ENCODE measurements around the gene ARHGEF16. TPM values are rescaled to one million over a fixed set of nuclear protein-coding genes. Genes with fewer than 3 reads are reported as not detected.

ARHGEF16 gene
- total RNA-seq, 2 donors from 2014 or later = 0.16 TPM; not detected in 1

GRCh38 chr1:3417082-3417739 is 37.3 kb upstream of the ARHGEF16 start:
- Mint-ChIP-seq H3K27ac (no peak overlapping the region), H3K4me1 (no peaks in the 10 kb centered on the region), H3K4me3 (no peak overlapping the region), H3K27me3 (peaks cover 11% of the 10 kb centered on the region), H3K9me3 (no peaks in the 10 kb centered on the region), H3K36me3 (ENCODE audit: low read depth) (no peaks in the 10 kb centered on the region)
- no peak for ATAC-seq (replicated peaks)

GRCh38 chr1:3417934-3418333 is 36.5 kb upstream of the ARHGEF16 start:
- Mint-ChIP-seq H3K27me3 (peaks cover 13% of the 10 kb centered on the region), H3K4me1 (no peaks in the 10 kb centered on the region), H3K27ac (no peak overlapping the region), H3K9me3 (no peaks in the 10 kb centered on the region), H3K36me3 (ENCODE audit: low read depth) (no peaks in the 10 kb centered on the region), H3K4me3 (no peak overlapping the region)
- ATAC-seq (replicated peaks) = no peak

GRCh38 chr1:3418600-3418999 is 35.9 kb upstream of the ARHGEF16 start:
- Mint-ChIP-seq H3K4me1 (no peaks in the 10 kb centered on the region), H3K36me3 (ENCODE audit: low read depth) (no peaks in the 10 kb centered on the region), H3K9me3 (no peaks in the 10 kb centered on the region), H3K27me3 (peaks cover 13% of the 10 kb centered on the region), H3K4me3 (no peak overlapping the region), H3K27ac (no peak overlapping the region)
- no peak for ATAC-seq (replicated peaks)

DNA sequence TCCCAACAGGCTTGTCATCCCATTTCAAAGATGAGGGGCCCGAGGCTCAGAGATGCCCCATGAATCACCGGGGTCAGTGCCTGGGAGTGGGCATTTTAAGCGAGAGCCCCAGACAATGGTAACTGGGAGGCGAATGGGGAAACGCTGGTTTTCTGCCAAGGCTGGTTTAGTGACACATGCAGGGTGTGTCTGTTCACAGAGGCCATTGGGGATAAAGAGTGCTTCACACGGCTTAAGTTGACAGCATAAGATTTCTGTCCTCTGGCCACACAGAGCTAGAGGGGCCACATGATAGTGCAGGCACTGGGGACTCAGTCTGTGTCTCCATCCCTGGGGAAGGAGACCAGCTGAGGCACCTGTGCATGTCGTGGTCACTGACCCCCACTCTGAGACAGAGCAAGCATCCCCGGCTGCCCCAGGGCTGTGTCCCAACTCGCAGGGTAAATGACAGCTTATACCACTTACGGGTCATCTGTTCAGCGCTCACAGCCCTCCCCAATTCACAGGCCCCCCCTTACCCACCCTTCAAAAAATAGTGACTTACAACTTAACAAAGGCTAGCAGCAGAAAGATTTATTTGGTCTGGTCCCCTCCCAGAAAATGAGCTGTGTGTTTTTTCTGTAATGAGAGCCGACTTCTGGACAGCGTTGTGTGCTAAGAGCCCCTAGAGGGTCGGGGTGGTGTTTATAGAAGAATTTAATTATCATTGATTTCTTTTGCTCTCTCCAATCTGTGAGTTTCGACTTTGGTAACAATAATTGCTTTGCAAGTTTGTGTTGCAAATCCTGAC is 34.9 kb upstream of the ARHGEF16 start:
- no peaks in the 10 kb centered on the region for H3K4me1 Mint-ChIP-seq
- ATAC-seq (replicated peaks) = no peak
- H3K9me3 Mint-ChIP-seq = no peaks in the 10 kb centered on the region
- no peak overlapping the region for H3K4me3 Mint-ChIP-seq
- H3K27me3 Mint-ChIP-seq = peaks cover 13% of the 10 kb centered on the region
- H3K27ac Mint-ChIP-seq = no peak overlapping the region
- H3K36me3 Mint-ChIP-seq (ENCODE audit: low read depth) = no peaks in the 10 kb centered on the region

DNA sequence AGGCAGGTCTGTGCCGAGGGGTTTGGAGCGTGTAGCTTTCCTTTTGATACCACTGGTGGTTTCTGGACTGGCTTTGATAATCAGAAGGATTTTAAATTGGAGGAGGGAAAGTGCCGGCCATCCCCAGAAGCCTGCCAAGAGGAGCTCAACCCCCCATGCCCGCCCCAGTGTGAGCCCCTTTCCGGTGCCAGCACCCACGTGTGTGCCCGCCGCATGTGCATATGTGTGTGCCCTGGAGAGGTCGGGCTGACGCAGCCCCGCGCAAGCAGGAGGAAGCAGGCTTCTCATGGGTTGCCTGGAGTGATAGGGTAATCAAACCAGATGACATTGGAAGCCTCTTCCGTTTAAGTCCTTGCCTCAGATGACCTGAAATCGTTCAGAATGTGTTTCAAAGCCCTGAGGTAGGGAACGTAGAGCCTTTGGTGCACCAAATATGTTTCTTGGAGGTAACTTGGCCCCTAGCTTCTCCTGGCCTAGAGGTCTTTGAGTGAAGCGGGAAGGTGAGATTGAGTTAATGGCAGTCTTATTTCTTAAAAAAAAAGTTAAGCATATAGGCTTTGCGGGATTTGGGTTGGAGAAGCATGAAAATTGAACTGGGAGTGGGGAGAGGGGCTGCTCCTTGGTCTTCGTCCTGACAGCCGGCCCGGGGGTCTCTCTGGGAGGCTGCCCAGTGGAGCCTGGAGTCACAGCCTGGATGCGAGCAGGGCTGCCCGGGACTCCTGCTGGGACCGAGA is 34.1 kb upstream of the ARHGEF16 start:
- H3K27me3 Mint-ChIP-seq = peaks cover 13% of the 10 kb centered on the region
- no peaks in the 10 kb centered on the region for H3K4me1 Mint-ChIP-seq
- no peak for ATAC-seq (replicated peaks)
- no peak overlapping the region for H3K27ac Mint-ChIP-seq
- no peaks in the 10 kb centered on the region for H3K36me3 Mint-ChIP-seq (ENCODE audit: low read depth)
- no peaks in the 10 kb centered on the region for H3K9me3 Mint-ChIP-seq
- H3K4me3 Mint-ChIP-seq = no peak overlapping the region

DNA sequence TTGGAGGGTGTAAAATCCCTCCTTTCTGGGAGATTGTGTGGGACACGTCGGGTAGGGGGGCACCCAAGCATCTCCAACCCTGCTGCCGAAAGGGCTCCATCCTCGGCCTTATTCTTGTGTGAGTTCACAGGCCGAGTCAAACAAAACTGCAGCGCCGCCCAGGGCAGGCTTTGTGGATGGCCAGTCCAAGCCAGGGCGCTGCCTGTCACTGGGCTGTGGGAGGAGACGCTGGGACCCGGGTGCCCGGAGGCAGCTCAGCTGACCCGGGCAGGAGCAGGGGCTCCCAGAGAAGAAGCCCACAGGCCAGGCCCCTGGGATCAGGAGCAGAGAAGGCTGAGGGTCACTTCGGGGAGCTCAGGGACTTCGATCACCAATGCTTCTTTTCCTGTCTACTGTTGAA is 31.8 kb upstream of the ARHGEF16 start:
- H3K27ac Mint-ChIP-seq = no peak overlapping the region
- ATAC-seq (replicated peaks) = no peak

DNA sequence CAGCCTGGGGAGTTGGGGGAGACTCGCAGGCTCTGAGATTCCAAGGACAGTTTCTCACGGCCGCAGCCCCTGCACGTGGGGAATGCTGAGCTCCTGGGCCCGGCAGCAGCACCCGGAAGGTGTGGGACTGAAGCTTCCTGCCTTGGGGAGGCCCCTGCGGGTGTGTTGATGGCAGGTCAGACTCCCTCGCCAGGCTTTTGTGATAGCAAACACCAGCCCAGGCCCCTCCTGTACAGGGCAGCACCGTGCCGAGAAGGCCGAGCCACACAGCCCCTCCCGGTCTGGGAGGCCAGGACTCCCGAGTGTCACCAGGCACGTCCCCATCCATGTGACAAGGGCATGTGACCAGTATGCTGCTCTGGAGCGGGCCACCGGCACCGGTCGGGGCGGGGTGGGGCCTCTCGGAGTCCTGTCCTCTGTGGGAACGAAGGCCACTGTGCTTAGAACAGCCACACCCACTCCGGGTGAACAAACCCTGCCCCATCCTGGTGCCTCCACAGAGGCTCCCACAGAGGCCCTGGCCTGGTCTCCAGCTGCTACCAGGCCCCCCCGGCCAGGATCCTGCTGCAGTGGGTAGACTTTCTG is 31.1 kb upstream of the ARHGEF16 start:
- Mint-ChIP-seq H3K36me3 (ENCODE audit: low read depth) (no peaks in the 10 kb centered on the region), H3K27ac (no peak overlapping the region), H3K4me1 (no peaks in the 10 kb centered on the region), H3K4me3 (no peak overlapping the region), H3K27me3 (peaks cover 10% of the 10 kb centered on the region), H3K9me3 (no peaks in the 10 kb centered on the region)
- ATAC-seq (replicated peaks) = peak; percentile 14

More for the DNA sequence above, 31.8 kb upstream of the ARHGEF16 start:
- Mint-ChIP-seq H3K27me3 (peaks cover 10% of the 10 kb centered on the region), H3K4me1 (no peaks in the 10 kb centered on the region), H3K9me3 (no peaks in the 10 kb centered on the region), H3K36me3 (ENCODE audit: low read depth) (no peaks in the 10 kb centered on the region), H3K4me3 (no peak overlapping the region)

- H3K27ac Mint-ChIP-seq = no peak overlapping the region
- no peaks in the 10 kb centered on the region for H3K9me3 Mint-ChIP-seq
- no peak for ATAC-seq (replicated peaks)
- H3K4me3 Mint-ChIP-seq = no peak overlapping the region
- H3K27me3 Mint-ChIP-seq = peaks cover 10% of the 10 kb centered on the region
- H3K4me1 Mint-ChIP-seq = no peaks in the 10 kb centered on the region
- H3K36me3 Mint-ChIP-seq (ENCODE audit: low read depth) = no peaks in the 10 kb centered on the region
Observed at GRCh38 chr1:3423896-3424611, 30.4 kb upstream of the ARHGEF16 start.

- Mint-ChIP-seq H3K4me3 (no peak overlapping the region), H3K9me3 (no peaks in the 10 kb centered on the region), H3K27ac (no peak overlapping the region), H3K4me1 (no peaks in the 10 kb centered on the region), H3K27me3 (peaks cover 10% of the 10 kb centered on the region), H3K36me3 (ENCODE audit: low read depth) (no peaks in the 10 kb centered on the region)
- ATAC-seq (replicated peaks) = no peak
Observed at GRCh38 chr1:3425486-3426215, 28.8 kb upstream of the ARHGEF16 start.

- ATAC-seq (replicated peaks) = no peak
- Mint-ChIP-seq H3K4me3 (no peak overlapping the region), H3K36me3 (ENCODE audit: low read depth) (no peaks in the 10 kb centered on the region), H3K27ac (no peak overlapping the region), H3K4me1 (no peaks in the 10 kb centered on the region), H3K27me3 (peaks cover 4% of the 10 kb centered on the region), H3K9me3 (no peaks in the 10 kb centered on the region)
Observed at GRCh38 chr1:3426956-3427535, 27.4 kb upstream of the ARHGEF16 start.

GRCh38 chr1:3427711-3428704 is 26.5 kb upstream of the ARHGEF16 start:
- H3K27ac Mint-ChIP-seq = no peak overlapping the region
- H3K36me3 Mint-ChIP-seq (ENCODE audit: low read depth) = no peaks in the 10 kb centered on the region
- H3K4me3 Mint-ChIP-seq = no peak overlapping the region
- H3K27me3 Mint-ChIP-seq = no peaks in the 10 kb centered on the region
- no peaks in the 10 kb centered on the region for H3K4me1 Mint-ChIP-seq
- no peaks in the 10 kb centered on the region for H3K9me3 Mint-ChIP-seq
- ATAC-seq (replicated peaks) = no peak

DNA sequence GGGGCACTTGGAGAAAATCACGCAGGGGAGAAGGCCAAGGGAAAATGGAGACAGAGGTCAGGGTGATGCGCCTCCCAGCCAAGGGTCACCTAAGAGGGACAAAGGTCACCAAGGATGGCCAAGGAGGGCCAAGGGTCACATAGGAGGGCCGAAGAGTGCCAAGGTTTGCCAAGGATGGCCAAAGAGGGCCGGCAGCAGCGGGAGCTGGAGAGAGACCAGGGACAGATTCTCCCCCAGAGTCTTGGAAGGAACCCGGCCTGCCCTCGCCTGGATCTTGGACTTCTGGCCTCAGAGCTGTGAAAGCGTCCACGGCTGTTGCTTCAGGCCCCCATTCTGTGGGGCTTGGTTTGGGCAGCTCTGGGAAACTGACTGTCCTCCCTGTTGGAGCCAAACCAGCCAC is 25.6 kb upstream of the ARHGEF16 start:
- no peak for ATAC-seq (replicated peaks)
- Mint-ChIP-seq H3K4me1 (no peaks in the 10 kb centered on the region), H3K36me3 (ENCODE audit: low read depth) (no peaks in the 10 kb centered on the region), H3K27ac (no peak overlapping the region), H3K9me3 (no peaks in the 10 kb centered on the region), H3K27me3 (no peaks in the 10 kb centered on the region), H3K4me3 (no peak overlapping the region)

Data from activated T-helper 17 cell treated with anti-CD3 and anti-CD28 coated beads, Interleukin-2, amount 50 U/mL, for 72 hours (primary cell).